ENCODE results near the gene AGBL1.

DNA sequence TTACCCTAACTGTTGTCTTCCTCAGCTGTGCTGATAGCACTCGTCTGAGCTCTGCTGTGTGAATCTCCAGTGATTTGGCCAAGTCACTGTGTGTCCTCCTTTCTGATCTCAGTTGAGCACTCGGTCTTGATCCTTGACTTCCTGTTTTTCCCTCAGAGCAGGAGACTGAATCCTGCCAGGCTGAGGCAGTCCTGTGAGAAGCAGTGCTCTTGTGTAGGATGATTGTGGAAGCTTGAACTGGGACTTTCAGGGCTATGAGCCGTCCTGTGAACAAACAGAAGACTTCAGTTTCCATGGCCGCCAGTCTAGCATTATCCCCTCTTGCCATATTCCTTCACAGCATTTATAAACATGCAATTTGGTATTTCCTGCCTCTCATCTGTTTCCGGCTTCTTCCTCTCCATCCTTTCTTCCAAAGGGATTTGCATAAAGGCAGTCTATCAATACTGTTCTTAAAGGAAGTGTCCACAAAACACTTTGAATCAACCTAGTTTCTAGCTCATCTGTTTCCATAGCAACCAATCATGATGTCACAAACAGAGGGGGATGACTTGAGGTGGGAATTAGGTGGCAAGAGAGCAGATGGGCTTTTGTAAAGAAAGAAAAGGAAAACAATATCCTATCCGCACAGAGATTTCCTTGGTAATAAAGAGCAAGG, 237.2 kb downstream of the AGBL1 start:
- TF ChIP-seq, protein P1, sequence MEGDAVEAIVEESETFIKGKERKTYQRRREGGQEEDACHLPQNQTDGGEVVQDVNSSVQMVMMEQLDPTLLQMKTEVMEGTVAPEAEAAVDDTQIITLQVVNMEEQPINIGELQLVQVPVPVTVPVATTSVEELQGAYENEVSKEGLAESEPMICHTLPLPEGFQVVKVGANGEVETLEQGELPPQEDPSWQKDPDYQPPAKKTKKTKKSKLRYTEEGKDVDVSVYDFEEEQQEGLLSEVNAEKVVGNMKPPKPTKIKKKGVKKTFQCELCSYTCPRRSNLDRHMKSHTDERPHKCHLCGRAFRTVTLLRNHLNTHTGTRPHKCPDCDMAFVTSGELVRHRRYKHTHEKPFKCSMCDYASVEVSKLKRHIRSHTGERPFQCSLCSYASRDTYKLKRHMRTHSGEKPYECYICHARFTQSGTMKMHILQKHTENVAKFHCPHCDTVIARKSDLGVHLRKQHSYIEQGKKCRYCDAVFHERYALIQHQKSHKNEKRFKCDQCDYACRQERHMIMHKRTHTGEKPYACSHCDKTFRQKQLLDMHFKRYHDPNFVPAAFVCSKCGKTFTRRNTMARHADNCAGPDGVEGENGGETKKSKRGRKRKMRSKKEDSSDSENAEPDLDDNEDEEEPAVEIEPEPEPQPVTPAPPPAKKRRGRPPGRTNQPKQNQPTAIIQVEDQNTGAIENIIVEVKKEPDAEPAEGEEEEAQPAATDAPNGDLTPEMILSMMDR (conservative IDR thresholded peaks at IDR 0.05 in 1 of 2, IDR thresholded peaks at IDR 0.05 in 1 of 2; ENCODE audit: extremely low read depth in 1 of 2, insufficient read depth in 1 of 2, low read depth in 1 of 2, low read length in 2 of 2): no peak
- no peak for TF ChIP-seq EZH2 (IDR thresholded peaks at IDR 0.05; ENCODE audit: borderline replicate concordance, low read length)
